ENCODE measurements around the gene TEX53. TPM values are rescaled to one million over a fixed set of nuclear protein-coding genes. Genes with fewer than 3 reads are reported as not detected.

Gene TEX53
- total and polyA plus RNA-seq, 2 experiments from 2014 or later = 0.44 TPM; not detected in 1

- no peaks in the 10 kb centered on the region for H3K27me3 ChIP-seq
- H3K4me1 ChIP-seq (ENCODE audit: insufficient read depth) = peaks cover 5% of the 10 kb centered on the region
- no peaks in the 10 kb centered on the region for H3K9me3 ChIP-seq (ENCODE audit: low read depth)
- no peak overlapping the region for H3K4me2 ChIP-seq
- TF ChIP-seq EZH2 (IDR thresholded peaks at IDR 0.05; ENCODE audit: borderline replicate concordance) = no peak
- TF ChIP-seq EZH2phosphoT487 (IDR thresholded peaks at IDR 0.05; ENCODE audit: low read depth, severe bottlenecking, unreplicated experiment) = no peak
- TF ChIP-seq CTCF (IDR thresholded peaks at IDR 0.05; ENCODE audit: poor library complexity) = no peak
- H3K27ac ChIP-seq = no peak overlapping the region
- H2AFZ ChIP-seq = no peak overlapping the region
- H3K36me3 ChIP-seq (replicated peaks; ENCODE audit: insufficient read depth, low read depth) = no peaks in the 10 kb centered on the region
- no peaks in the 10 kb centered on the region for H3K9me2 ChIP-seq (replicated peaks; ENCODE audit: insufficient read depth)
- no peaks in the 10 kb centered on the region for H3K79me2 ChIP-seq
- H3K4me3 ChIP-seq = no peak overlapping the region
- peak; percentile 48 for DNase-seq (ENCODE audit: low spot score)
- no peaks in the 10 kb centered on the region for H4K20me1 ChIP-seq (ENCODE audit: insufficient read depth, poor library complexity, severe bottlenecking)
These were observed 50.9 kb downstream of the TEX53 start for GRCh38 chr9:114606597-114607207.

Small RNA genes lying within 50 kb of the gene (small RNA-seq; reads per million reads assigned to genes)
- gene RF00019 = not detected

Other genes with a start within 250 kb of the TEX53 start
- 3.2 and 3.7 TPM in 2 replicates for gene WHRN, start 152.3 kb downstream of the TEX53 start, total RNA-seq
- gene WHRN, start 152.3 kb downstream of the TEX53 start, polyA plus RNA-seq = 6.6 and 14.4 TPM in 2 replicates
- 337 and 358 TPM in 2 replicates for gene ATP6V1G1, start 70.0 kb downstream of the TEX53 start, total RNA-seq
- gene ATP6V1G1, start 70.0 kb downstream of the TEX53 start, polyA plus RNA-seq = 426 and 439 TPM in 2 replicates
- 8.8 and 9.4 TPM in 2 replicates for gene TMEM268, start 46.5 kb downstream of the TEX53 start, total RNA-seq
- 8.2 and 11.1 TPM in 2 replicates for gene TMEM268, start 46.5 kb downstream of the TEX53 start, polyA plus RNA-seq
- not detected in 2 replicates for gene TEX48, start 24.4 kb upstream of the TEX53 start, total RNA-seq
- not detected in 2 replicates for gene TEX48, start 24.4 kb upstream of the TEX53 start, polyA plus RNA-seq
- 8.5 and 10.4 TPM in 2 replicates for gene TNFSF15, start 148.2 kb upstream of the TEX53 start, total RNA-seq
- gene TNFSF15, start 148.2 kb upstream of the TEX53 start, polyA plus RNA-seq = 3.3 and 7.1 TPM in 2 replicates